Measurements from ENCODE around the gene RNF44. TPM values are rescaled to one million over a fixed set of nuclear protein-coding genes. Genes with fewer than 3 reads are reported as not detected.

Gene RNF44
- total and polyA plus RNA-seq, 2 of the 13 experiments (the other 11 are each of a cell fraction or from before 2014, with no cell fraction given), result 9.2 to 16.8 TPM

DNA sequence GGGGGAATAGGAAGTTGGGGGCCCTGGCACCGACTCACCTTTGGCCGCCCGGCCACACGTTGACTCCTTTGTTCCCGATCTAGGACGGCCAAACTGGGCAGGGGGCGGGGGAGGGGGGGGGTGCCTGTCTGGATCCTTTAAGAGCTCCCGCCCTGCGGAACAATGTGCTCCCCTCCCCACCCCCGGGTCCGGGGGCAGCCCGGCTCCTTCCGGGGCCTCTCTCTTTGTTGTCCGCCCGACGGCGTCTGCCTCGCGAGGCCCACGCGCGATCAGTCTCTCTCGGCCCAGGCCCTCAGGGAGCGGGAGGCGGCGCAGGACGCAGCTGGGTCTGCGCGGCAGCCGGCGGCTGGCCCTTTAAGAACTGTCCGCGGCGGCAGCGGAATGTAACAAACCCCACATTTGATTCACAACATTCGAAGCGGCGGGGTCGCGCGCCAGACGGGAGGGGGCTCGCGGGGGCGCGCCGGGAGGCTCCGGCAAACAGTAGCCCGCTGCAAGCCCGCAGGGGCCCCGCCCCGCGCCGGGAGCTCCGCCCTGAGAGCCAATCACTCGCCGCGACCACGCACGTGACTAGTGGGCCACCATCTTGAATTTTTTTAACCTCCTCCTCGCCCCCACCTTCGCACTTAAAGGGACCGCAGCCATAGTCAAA is at the start of gene RNF44 (continued):
- TF ChIP-seq ZNF160 (CRISPR knock-in tag; IDR thresholded peaks at IDR 0.05) (no peak), ZFYVE20 (CRISPR knock-in tag; IDR thresholded peaks at IDR 0.05; ENCODE audit: borderline replicate concordance, low read depth) (no peak), HOXA7 (CRISPR knock-in tag; IDR thresholded peaks at IDR 0.05) (no peak), RFX5 (IDR thresholded peaks at IDR 0.05; ENCODE audit: low read depth, low read length) (no peak), NCOA2 (CRISPR knock-in tag; IDR thresholded peaks at IDR 0.05) (no peak), MTA1 (CRISPR knock-in tag; IDR thresholded peaks at IDR 0.05; ENCODE audit: borderline replicate concordance) (no peak), SETDB1 (CRISPR knock-in tag; IDR thresholded peaks at IDR 0.05; ENCODE audit: borderline replicate concordance) (no peak), ZNF605 (CRISPR knock-in tag; IDR thresholded peaks at IDR 0.05) (no peak), NR2C2 (CRISPR knock-in tag; IDR thresholded peaks at IDR 0.05; ENCODE audit: borderline replicate concordance) (no peak), TOE1 (CRISPR knock-in tag; IDR thresholded peaks at IDR 0.05) (no peak), RBAK (CRISPR knock-in tag; IDR thresholded peaks at IDR 0.05) (no peak), JUND (CRISPR knock-in tag; IDR thresholded peaks at IDR 0.05) (no peak), IRF2 (CRISPR knock-in tag; IDR thresholded peaks at IDR 0.05) (no peak), ZNF121 (CRISPR knock-in tag; IDR thresholded peaks at IDR 0.05) (no peak), AGO2 (optimal IDR thresholded peaks at IDR 0.05; ENCODE audit: low read depth, low read length) (no peak), RFX3 (CRISPR knock-in tag; IDR thresholded peaks at IDR 0.05) (no peak)
- TF ChIP-seq, protein P1, sequence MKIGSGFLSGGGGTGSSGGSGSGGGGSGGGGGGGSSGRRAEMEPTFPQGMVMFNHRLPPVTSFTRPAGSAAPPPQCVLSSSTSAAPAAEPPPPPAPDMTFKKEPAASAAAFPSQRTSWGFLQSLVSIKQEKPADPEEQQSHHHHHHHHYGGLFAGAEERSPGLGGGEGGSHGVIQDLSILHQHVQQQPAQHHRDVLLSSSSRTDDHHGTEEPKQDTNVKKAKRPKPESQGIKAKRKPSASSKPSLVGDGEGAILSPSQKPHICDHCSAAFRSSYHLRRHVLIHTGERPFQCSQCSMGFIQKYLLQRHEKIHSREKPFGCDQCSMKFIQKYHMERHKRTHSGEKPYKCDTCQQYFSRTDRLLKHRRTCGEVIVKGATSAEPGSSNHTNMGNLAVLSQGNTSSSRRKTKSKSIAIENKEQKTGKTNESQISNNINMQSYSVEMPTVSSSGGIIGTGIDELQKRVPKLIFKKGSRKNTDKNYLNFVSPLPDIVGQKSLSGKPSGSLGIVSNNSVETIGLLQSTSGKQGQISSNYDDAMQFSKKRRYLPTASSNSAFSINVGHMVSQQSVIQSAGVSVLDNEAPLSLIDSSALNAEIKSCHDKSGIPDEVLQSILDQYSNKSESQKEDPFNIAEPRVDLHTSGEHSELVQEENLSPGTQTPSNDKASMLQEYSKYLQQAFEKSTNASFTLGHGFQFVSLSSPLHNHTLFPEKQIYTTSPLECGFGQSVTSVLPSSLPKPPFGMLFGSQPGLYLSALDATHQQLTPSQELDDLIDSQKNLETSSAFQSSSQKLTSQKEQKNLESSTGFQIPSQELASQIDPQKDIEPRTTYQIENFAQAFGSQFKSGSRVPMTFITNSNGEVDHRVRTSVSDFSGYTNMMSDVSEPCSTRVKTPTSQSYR (CRISPR knock-in tag; IDR thresholded peaks at IDR 0.05; ENCODE audit: borderline replicate concordance), result no peak
- TF ChIP-seq, protein P2, sequence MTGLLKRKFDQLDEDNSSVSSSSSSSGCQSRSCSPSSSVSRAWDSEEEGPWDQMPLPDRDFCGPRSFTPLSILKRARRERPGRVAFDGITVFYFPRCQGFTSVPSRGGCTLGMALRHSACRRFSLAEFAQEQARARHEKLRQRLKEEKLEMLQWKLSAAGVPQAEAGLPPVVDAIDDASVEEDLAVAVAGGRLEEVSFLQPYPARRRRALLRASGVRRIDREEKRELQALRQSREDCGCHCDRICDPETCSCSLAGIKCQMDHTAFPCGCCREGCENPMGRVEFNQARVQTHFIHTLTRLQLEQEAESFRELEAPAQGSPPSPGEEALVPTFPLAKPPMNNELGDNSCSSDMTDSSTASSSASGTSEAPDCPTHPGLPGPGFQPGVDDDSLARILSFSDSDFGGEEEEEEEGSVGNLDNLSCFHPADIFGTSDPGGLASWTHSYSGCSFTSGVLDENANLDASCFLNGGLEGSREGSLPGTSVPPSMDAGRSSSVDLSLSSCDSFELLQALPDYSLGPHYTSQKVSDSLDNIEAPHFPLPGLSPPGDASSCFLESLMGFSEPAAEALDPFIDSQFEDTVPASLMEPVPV (CRISPR knock-in tag; IDR thresholded peaks at IDR 0.05), result no peak; the same call in 1 of the 2 replicates
- TF ChIP-seq, protein P3, sequence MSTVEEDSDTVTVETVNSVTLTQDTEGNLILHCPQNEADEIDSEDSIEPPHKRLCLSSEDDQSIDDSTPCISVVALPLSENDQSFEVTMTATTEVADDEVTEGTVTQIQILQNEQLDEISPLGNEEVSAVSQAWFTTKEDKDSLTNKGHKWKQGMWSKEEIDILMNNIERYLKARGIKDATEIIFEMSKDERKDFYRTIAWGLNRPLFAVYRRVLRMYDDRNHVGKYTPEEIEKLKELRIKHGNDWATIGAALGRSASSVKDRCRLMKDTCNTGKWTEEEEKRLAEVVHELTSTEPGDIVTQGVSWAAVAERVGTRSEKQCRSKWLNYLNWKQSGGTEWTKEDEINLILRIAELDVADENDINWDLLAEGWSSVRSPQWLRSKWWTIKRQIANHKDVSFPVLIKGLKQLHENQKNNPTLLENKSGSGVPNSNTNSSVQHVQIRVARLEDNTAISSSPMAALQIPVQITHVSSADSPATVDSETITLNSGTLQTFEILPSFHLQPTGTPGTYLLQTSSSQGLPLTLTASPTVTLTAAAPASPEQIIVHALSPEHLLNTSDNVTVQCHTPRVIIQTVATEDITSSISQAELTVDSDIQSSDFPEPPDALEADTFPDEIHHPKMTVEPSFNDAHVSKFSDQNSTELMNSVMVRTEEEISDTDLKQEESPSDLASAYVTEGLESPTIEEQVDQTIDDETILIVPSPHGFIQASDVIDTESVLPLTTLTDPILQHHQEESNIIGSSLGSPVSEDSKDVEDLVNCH (CRISPR knock-in tag; IDR thresholded peaks at IDR 0.05), result no peak
- TF ChIP-seq, protein P4, sequence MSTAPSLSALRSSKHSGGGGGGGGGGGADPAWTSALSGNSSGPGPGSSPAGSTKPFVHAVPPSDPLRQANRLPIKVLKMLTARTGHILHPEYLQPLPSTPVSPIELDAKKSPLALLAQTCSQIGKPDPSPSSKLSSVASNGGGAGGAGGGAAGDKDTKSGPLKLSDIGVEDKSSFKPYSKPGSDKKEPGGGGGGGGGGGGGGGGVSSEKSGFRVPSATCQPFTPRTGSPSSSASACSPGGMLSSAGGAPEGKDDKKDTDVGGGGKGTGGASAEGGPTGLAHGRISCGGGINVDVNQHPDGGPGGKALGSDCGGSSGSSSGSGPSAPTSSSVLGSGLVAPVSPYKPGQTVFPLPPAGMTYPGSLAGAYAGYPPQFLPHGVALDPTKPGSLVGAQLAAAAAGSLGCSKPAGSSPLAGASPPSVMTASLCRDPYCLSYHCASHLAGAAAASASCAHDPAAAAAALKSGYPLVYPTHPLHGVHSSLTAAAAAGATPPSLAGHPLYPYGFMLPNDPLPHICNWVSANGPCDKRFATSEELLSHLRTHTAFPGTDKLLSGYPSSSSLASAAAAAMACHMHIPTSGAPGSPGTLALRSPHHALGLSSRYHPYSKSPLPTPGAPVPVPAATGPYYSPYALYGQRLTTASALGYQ (CRISPR knock-in tag; IDR thresholded peaks at IDR 0.05), result no peak
- TF ChIP-seq, protein P5, sequence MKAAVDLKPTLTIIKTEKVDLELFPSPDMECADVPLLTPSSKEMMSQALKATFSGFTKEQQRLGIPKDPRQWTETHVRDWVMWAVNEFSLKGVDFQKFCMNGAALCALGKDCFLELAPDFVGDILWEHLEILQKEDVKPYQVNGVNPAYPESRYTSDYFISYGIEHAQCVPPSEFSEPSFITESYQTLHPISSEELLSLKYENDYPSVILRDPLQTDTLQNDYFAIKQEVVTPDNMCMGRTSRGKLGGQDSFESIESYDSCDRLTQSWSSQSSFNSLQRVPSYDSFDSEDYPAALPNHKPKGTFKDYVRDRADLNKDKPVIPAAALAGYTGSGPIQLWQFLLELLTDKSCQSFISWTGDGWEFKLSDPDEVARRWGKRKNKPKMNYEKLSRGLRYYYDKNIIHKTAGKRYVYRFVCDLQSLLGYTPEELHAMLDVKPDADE (CRISPR knock-in tag; IDR thresholded peaks at IDR 0.05), result no peak

Data from HepG2 (cell line).